K562 (cell line): ENCODE data around the gene SNAPC2. TPM values are rescaled to one million over a fixed set of nuclear protein-coding genes. Genes with fewer than 3 reads are reported as not detected.

Experiments
- CHCHD3 ChIP-seq: fragments of 250-450 bp; sonication (Bioruptor Pico); IDR thresholded peaks from 2 replicates; pipeline ENCODE4 v2.1.2; 2022; ENCODE audit warnings: mild to moderate bottlenecking
- ETS2 ChIP-seq: IDR thresholded peaks from 2 replicates; pipeline ENCODE4 v1.6.1; 2016; ENCODE audit warnings: borderline replicate concordance, missing genetic modification characterization, mild to moderate bottlenecking, moderate library complexity, missing compliant biosample characterization; ENCODE audit not compliant: poor library complexity, severe bottlenecking
- HDAC2 ChIP-seq: fragments of 450-650 bp; IDR thresholded peaks from 2 replicates; pipeline ENCODE4 v1.6.1; 2016; ENCODE audit warnings: mild to moderate bottlenecking
- HNRNPLL ChIP-seq: fragments of 200-400 bp; formaldehyde crosslinking; IDR thresholded peaks from 2 replicates; pipeline ENCODE4 v1.6.1; 2017; ENCODE audit warnings: low read length, low read depth, mild to moderate bottlenecking; ENCODE audit not compliant: poor library complexity, severe bottlenecking
- MAFF ChIP-seq: IDR thresholded peaks from 2 replicates; pipeline ENCODE4 v1.6.1; 2012; ENCODE audit warnings: low read length, improper control_type of control experiment
- MXI1 ChIP-seq: IDR thresholded peaks from 2 replicates; pipeline ENCODE4 v1.6.1; 2011; ENCODE audit warnings: low read depth, mild to moderate bottlenecking, improper control_type of control experiment, low read length
- PHB2 ChIP-seq: fragments of 450-650 bp; IDR thresholded peaks from 2 replicates; pipeline ENCODE4 v1.6.1; 2017; ENCODE audit warnings: low read depth
- RBM39 ChIP-seq: fragments of 200-400 bp; formaldehyde crosslinking; optimal IDR thresholded peaks from 2 replicates; pipeline ENCODE3; 2018; ENCODE audit warnings: low read depth, low read length
- SETDB1 ChIP-seq: IDR thresholded peaks from one replicate; pipeline ENCODE4 v1.6.1; 2012; ENCODE audit warnings: low read length, control low read depth, inconsistent platforms
- TAF7 ChIP-seq: fragments of 450-650 bp; IDR thresholded peaks from 2 replicates; pipeline ENCODE4 v1.6.1; 2016; ENCODE audit warnings: missing genetic modification characterization, missing compliant biosample characterization
- THRAP3 ChIP-seq: fragments of 450-650 bp; IDR thresholded peaks from 2 replicates; pipeline ENCODE4 v1.6.1; 2016; ENCODE audit warnings: mild to moderate bottlenecking, inconsistent platforms, borderline replicate concordance
- TSC22D4 ChIP-seq: fragments of 450-650 bp; IDR thresholded peaks from 2 replicates; pipeline ENCODE4 v1.6.1; 2016; ENCODE audit warnings: missing genetic modification characterization, missing biosample characterization, control low read depth
- ZFPM2 ChIP-seq: fragments of 250-450 bp; sonication (Bioruptor Pico); IDR thresholded peaks from 2 replicates; pipeline ENCODE4 v1.5.1; 2022; ENCODE audit warnings: mild to moderate bottlenecking
- ZNF165 ChIP-seq: fragments of 250-450 bp; sonication (Bioruptor Pico); IDR thresholded peaks from 2 replicates; pipeline ENCODE4 v1.4.0; 2020; ENCODE audit warnings: borderline replicate concordance
- ZNF224 ChIP-seq: sonication (generic); formaldehyde crosslinking; IDR thresholded peaks from 2 replicates; pipeline ENCODE4 v1.8.0; 2022; ENCODE audit warnings: mild to moderate bottlenecking, missing genetic modification reagents
- ZNF24 ChIP-seq: fragments of 450-650 bp; IDR thresholded peaks from 2 replicates; pipeline ENCODE4 v1.6.1; 2016
- ZNF561 ChIP-seq: fragments of 450-650 bp; formaldehyde crosslinking; conservative IDR thresholded peaks from 2 replicates; pipeline ENCODE4 v1.4.0; 2020; ENCODE audit warnings: mild to moderate bottlenecking, moderate library complexity
- ZNF766 ChIP-seq: fragments of 200-800 bp; sonication (Bioruptor generic); conservative IDR thresholded peaks from 2 replicates; pipeline ENCODE4 v1.6.1; 2016; ENCODE audit warnings: missing genetic modification characterization, missing compliant biosample characterization
- ZSCAN29 ChIP-seq: fragments of 450-650 bp; IDR thresholded peaks from 2 replicates; pipeline ENCODE4 v1.6.1; 2017
- ZZZ3 ChIP-seq: fragments of 450-650 bp; IDR thresholded peaks from 2 replicates; pipeline ENCODE4 v1.6.1; 2016; ENCODE audit warnings: antibody characterized with exemption, mild to moderate bottlenecking, moderate library complexity
- polyA plus RNA-seq, 8 experiments: library from polyadenylated mRNA; depleted of rRNA in 4 of 8; stranded (reverse) in 5 of 8; unstranded in 3 of 8; fragments of >200 nt; fragmentation: Nextera tagmentation in 2 of 8; fragmentation: Illumina TruSeq in 1 of 8; extraction: Ambion mirVana in 2 of 8; extraction: Trizol in 1 of 8; gene quantifications; 2 replicates each; pipeline versions ENCODE4 v1.2.1 to v1.2.3, GENCODE V29; 2011 to 2014; ENCODE audit warnings: inconsistent platforms in 1 of 8, missing spikeins in 1 of 8
- total RNA-seq, 7 experiments: library from RNA; depleted of rRNA in 6 of 7; stranded (reverse); fragments of >200 nt in 6 of 7; fragmentation: Illumina TruSeq in 2 of 7; extraction: Trizol in 2 of 7; gene quantifications; 2 replicates each; pipeline versions ENCODE4 v1.2.1 to v1.2.3, GENCODE V29; 2011 to 2021; ENCODE audit warnings: low replicate concordance in 1 of 7
- TF ChIP-seq, protein P1 (sequence below): fragments of 200-800 bp; sonication (Bioruptor generic); IDR thresholded peaks from 2 replicates; pipeline ENCODE4 v1.6.1; 2017; ENCODE audit warnings: missing genetic modification characterization, missing compliant biosample characterization
- TF ChIP-seq, protein P2 (sequence below): sonication (generic); formaldehyde crosslinking; IDR thresholded peaks from 2 replicates; pipeline ENCODE4 v1.8.0; 2022; ENCODE audit warnings: missing genetic modification reagents, mild to moderate bottlenecking, borderline replicate concordance
- TF ChIP-seq, protein P3 (sequence below): fragments of 450-650 bp; IDR thresholded peaks from 2 replicates; pipeline ENCODE4 v1.6.1; 2016; ENCODE audit warnings: missing biosample characterization, missing genetic modification characterization
- TF ChIP-seq, protein P4 (sequence below): fragments of 250-450 bp; sonication (Bioruptor Pico); IDR thresholded peaks from 2 replicates; pipeline ENCODE4 v1.9.0; 2021; ENCODE audit warnings: mild to moderate bottlenecking, inconsistent platforms

Gene SNAPC2
- total and polyA plus RNA-seq, 9 of the 15 experiments (the other 6 are each of a cell fraction or from before 2014, with no cell fraction given), result 0.59 to 45.1 (median 15.3) TPM

DNA sequence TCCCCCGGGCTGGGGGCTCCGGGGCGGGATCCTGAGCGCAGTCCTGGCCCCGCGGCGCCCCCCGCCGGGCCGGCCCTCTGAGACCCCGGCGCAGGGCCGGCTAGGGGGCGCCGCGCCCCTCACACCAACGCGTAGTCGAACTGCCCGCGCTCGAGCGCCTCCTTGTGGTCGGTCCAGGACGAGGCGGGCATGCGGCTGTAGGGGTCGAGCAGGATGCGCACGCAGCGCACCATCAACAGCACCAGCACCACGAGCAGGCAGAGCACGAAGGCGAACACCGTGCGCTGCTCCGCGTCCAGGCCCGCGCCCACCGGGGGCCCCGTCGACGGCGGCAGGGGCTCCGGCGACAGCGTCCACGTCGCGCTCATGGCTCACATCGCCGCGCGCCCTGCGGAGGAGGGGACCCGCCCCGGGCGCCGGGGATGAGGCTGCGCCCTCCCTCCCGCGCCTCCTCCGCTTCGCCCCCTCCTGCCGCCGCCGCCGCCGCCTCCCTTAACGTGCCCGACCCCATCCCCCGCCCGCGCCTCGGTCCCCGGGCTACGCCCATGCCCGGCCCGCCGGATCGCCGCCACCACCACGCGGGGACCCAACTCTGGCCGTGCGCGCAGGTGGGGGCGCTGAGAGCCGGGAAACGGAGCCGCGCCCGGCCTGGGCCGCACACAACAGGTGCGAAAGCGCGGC lies 5.2 kb downstream of the SNAPC2 start (continued):
- TF ChIP-seq, protein P1, sequence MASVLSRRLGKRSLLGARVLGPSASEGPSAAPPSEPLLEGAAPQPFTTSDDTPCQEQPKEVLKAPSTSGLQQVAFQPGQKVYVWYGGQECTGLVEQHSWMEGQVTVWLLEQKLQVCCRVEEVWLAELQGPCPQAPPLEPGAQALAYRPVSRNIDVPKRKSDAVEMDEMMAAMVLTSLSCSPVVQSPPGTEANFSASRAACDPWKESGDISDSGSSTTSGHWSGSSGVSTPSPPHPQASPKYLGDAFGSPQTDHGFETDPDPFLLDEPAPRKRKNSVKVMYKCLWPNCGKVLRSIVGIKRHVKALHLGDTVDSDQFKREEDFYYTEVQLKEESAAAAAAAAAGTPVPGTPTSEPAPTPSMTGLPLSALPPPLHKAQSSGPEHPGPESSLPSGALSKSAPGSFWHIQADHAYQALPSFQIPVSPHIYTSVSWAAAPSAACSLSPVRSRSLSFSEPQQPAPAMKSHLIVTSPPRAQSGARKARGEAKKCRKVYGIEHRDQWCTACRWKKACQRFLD (CRISPR knock-in tag), result no peak
- TF ChIP-seq ZNF224 (CRISPR knock-in tag) (no peak), MXI1 (0 out of 2 replicates have a peak, but pooled peaks have one; percentile 23), THRAP3 (no peak), ZSCAN29 (no peak), RBM39 (no peak), MAFF (no peak), TSC22D4 (tag) (no peak), CHCHD3 (no peak), HDAC2 (no peak), ZZZ3 (no peak), ZNF561 (no peak), ZFPM2 (CRISPR knock-in tag) (no peak), SETDB1 (no peak), HNRNPLL (peak; percentile 69), ZNF24 (no peak), ZNF766 (CRISPR knock-in tag) (no peak), ZNF165 (CRISPR knock-in tag) (no peak), TAF7 (tag) (no peak), PHB2 (no peak), ETS2 (tag) (no peak)
- TF ChIP-seq, protein P2, sequence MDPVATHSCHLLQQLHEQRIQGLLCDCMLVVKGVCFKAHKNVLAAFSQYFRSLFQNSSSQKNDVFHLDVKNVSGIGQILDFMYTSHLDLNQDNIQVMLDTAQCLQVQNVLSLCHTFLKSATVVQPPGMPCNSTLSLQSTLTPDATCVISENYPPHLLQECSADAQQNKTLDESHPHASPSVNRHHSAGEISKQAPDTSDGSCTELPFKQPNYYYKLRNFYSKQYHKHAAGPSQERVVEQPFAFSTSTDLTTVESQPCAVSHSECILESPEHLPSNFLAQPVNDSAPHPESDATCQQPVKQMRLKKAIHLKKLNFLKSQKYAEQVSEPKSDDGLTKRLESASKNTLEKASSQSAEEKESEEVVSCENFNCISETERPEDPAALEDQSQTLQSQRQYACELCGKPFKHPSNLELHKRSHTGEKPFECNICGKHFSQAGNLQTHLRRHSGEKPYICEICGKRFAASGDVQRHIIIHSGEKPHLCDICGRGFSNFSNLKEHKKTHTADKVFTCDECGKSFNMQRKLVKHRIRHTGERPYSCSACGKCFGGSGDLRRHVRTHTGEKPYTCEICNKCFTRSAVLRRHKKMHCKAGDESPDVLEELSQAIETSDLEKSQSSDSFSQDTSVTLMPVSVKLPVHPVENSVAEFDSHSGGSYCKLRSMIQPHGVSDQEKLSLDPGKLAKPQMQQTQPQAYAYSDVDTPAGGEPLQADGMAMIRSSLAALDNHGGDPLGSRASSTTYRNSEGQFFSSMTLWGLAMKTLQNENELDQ (CRISPR knock-in tag), result no peak
- TF ChIP-seq, protein P3, sequence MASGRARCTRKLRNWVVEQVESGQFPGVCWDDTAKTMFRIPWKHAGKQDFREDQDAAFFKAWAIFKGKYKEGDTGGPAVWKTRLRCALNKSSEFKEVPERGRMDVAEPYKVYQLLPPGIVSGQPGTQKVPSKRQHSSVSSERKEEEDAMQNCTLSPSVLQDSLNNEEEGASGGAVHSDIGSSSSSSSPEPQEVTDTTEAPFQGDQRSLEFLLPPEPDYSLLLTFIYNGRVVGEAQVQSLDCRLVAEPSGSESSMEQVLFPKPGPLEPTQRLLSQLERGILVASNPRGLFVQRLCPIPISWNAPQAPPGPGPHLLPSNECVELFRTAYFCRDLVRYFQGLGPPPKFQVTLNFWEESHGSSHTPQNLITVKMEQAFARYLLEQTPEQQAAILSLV (tag), result no peak
- TF ChIP-seq, protein P4, sequence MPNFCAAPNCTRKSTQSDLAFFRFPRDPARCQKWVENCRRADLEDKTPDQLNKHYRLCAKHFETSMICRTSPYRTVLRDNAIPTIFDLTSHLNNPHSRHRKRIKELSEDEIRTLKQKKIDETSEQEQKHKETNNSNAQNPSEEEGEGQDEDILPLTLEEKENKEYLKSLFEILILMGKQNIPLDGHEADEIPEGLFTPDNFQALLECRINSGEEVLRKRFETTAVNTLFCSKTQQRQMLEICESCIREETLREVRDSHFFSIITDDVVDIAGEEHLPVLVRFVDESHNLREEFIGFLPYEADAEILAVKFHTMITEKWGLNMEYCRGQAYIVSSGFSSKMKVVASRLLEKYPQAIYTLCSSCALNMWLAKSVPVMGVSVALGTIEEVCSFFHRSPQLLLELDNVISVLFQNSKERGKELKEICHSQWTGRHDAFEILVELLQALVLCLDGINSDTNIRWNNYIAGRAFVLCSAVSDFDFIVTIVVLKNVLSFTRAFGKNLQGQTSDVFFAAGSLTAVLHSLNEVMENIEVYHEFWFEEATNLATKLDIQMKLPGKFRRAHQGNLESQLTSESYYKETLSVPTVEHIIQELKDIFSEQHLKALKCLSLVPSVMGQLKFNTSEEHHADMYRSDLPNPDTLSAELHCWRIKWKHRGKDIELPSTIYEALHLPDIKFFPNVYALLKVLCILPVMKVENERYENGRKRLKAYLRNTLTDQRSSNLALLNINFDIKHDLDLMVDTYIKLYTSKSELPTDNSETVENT, result peak; percentile 33; the same call in 1 of the 2 replicates
